IPS-15b (cell line): ENCODE data around the gene CALML6.
"Not testable (repeated sequence)": the region's sequence is repeated elsewhere in the genome, so short reads cannot be mapped to it uniquely, and the experiment has no call there.

ENCODE experiments used
- H3K27me3 ChIP-seq: one replicate; pipeline ENCODE4 v1.6.1; 2013; ENCODE audit warnings: low read length; ENCODE audit not compliant: control insufficient read depth, insufficient read depth
- H3K36me3 ChIP-seq: one replicate; pipeline ENCODE4 v1.6.1; 2013; ENCODE audit warnings: low read length; ENCODE audit not compliant: control insufficient read depth, insufficient read depth
- H3K4me1 ChIP-seq: one replicate; pipeline ENCODE4 v1.6.1; 2013; ENCODE audit warnings: mild to moderate bottlenecking, low read length; ENCODE audit not compliant: control insufficient read depth, insufficient read depth
- H3K4me3 ChIP-seq: one replicate; pipeline ENCODE4 v1.5.1; 2013; ENCODE audit warnings: low read depth, low read length
- H3K9ac ChIP-seq: one replicate; pipeline ENCODE4 v1.6.1; 2013; ENCODE audit warnings: low read depth, mild to moderate bottlenecking, low read length
- H3K9me3 ChIP-seq: one replicate; pipeline ENCODE4 v1.6.1; 2013; ENCODE audit warnings: mild to moderate bottlenecking, low read length; ENCODE audit not compliant: control insufficient read depth, insufficient read depth

The CALML6 gene

GRCh38 chr1:1924849-1925248 lies 9.8 kb downstream of the CALML6 start:
- Histone ChIP-seq H3K27me3 (no peaks in the 10 kb centered on the region), H3K36me3 (no peaks in the 10 kb centered on the region), H3K4me3 (no peak overlapping the region), H3K9ac (no peak overlapping the region), H3K9me3 (no peaks in the 10 kb centered on the region), H3K4me1 (no peaks in the 10 kb centered on the region)

DNA sequence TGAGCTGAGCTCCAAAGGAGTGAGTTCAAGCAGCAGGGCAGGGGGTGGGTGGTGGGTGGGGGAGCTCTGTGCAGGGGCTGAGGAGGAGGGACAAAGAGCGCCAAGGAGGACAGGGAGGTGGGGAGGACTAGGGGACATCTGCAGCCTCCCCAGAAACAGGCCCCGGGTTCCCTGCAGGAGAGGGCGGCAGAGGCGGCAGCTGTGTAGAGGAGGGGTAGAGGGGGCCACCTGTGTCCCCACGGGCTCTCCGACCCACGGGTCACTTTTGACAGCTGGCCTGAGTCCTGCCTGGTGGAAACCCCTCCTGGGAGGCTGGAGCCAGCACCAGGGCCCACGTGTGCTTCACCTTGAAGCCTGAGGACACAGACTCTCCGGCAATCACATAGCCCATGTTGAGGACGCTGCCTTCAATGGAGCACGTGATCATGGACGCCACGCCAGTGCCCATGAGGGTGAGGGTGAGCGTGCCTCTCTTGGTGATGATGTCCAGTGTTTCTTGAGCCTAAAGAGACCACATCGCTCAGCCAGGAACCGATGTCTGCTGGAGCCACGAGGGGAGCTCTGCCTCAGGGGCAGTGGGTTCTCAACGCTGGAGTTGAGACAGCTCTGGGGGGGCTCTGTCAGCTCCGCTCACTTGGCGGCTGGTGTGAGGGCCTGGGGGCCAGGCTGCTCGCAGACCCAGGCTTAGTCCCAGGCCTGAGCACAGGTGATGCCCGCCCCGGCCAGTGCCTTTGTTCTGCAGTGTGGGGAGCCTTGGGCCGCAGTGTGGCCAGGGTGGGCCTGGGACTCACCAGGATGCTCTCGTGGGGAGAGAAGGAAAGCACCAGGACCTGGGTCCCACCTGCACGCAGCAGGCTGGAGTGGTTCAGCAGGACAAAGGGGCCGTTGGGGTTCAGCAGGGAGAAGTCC lies 10.6 kb downstream of the CALML6 start:
- Histone ChIP-seq H3K9me3 (no peaks in the 10 kb centered on the region), H3K4me1 (no peaks in the 10 kb centered on the region), H3K4me3 (no peak overlapping the region), H3K36me3 (no peaks in the 10 kb centered on the region), H3K9ac (no peak overlapping the region), H3K27me3 (no peaks in the 10 kb centered on the region)

- Histone ChIP-seq H3K4me3 (no peak overlapping the region), H3K9me3 (no peaks in the 10 kb centered on the region), H3K27me3 (no peaks in the 10 kb centered on the region), H3K36me3 (no peaks in the 10 kb centered on the region), H3K9ac (no peak overlapping the region), H3K4me1 (no peaks in the 10 kb centered on the region)
Observed at GRCh38 chr1:1926346-1926811, 11.3 kb downstream of the CALML6 start.

GRCh38 chr1:1926886-1927660 lies 12.0 kb downstream of the CALML6 start:
- Histone ChIP-seq H3K36me3 (no peaks in the 10 kb centered on the region), H3K9ac (no peak overlapping the region), H3K4me3 (no peak overlapping the region), H3K4me1 (no peaks in the 10 kb centered on the region), H3K27me3 (no peaks in the 10 kb centered on the region), H3K9me3 (no peaks in the 10 kb centered on the region)

DNA sequence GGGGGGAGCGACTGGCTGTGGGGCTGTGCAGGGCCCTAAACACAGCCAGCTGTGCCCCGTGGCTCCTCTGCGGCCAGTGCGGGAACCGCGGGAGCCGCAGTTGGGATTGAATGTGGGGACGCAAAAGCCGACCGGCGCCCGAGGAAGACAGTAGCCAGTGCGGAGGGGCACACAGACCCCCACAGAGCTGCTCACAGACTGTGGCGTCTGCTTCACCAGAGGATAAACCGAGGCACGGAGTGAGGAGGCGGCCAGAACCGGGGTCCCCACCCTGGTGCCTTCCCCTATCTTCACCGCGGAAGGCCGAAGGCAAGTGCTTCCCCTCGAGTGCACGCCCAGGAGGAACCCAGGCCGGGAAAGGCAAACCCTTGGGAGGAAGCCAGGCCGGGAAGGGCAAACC lies 12.7 kb downstream of the CALML6 start:
- Histone ChIP-seq H3K9me3 (no peaks in the 10 kb centered on the region), H3K36me3 (no peaks in the 10 kb centered on the region), H3K27me3 (no peaks in the 10 kb centered on the region), H3K4me3 (no peak overlapping the region), H3K4me1 (no peaks in the 10 kb centered on the region), H3K9ac (no peak overlapping the region)

DNA sequence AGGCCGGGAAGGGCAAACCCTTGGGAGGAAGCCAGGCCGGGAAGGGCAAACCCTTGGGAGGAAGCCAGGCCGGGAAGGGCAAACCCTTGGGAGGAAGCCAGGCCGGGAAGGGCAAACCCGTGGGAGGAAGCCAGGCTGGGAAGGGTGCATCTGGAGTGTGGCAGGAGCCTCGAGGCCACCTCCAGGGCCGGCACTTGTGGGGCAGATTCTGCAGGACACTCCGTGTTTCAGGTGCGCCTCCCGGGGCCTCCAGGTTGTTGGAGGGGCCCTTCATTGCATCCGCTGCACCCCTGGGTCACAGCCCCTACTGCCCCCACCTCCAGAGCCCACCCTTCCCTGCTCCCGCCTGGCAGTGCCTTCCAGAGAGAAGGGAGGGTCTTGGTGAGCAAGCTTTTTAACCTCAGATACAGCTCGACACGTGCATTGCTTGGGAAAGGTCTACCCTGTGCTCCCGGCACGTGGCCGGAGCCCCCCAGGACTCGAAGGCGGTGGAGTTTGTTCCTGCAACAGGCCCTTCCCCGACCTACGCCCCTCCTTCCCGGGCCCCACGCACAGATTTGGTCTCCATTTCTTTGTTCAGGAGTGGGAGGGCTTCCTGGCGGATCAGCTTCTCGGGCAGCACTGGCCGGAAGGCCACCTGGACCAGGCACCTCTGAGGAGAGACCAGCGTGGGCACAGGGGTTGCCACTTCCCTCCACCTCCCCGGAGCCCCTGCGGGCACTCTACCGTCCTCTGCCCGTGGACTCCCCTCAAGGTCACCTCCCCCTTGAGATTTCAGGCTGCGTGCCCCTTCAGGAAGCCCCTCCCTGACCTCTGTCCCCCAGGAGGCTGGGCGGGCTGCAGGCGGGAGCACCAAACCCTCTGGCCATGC lies 13.4 kb downstream of the CALML6 start:
- Histone ChIP-seq H3K9ac (no peak overlapping the region), H3K27me3 (no peaks in the 10 kb centered on the region), H3K36me3 (no peaks in the 10 kb centered on the region), H3K9me3 (no peaks in the 10 kb centered on the region), H3K4me3 (no peak overlapping the region), H3K4me1 (no peaks in the 10 kb centered on the region)

DNA sequence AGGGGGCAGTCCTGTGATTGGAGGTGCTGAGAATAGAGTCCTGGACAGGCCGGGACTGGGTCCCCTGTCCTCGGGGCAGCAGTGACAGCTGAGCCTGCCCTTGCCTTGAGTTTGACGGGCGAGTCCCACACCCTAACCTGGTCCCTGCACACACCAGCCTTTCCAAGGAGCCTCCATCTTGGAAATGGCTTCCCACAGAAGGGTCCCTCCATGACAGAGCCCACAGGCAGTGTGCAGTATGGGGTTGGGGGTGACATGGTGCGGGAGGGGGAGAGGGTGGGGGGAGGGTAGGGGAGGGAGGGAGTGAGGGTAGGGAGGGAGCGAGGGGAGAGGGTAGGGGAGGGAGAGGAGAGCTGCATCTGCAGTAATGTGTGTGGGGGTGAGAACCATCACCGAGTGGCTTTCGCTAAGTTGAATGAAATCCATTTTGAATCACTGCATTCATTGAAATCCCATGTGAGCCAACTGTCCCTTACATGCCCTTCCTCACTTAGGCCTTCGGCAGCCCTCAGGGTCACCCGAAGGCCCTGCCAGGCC lies 14.1 kb downstream of the CALML6 start:
- Histone ChIP-seq H3K27me3 (no peaks in the 10 kb centered on the region), H3K9me3 (no peaks in the 10 kb centered on the region), H3K4me1 (no peaks in the 10 kb centered on the region), H3K4me3 (no peak overlapping the region), H3K9ac (no peak overlapping the region), H3K36me3 (no peaks in the 10 kb centered on the region)

- Histone ChIP-seq H3K27me3 (no peaks in the 10 kb centered on the region), H3K9me3 (peaks cover 3% of the 10 kb centered on the region), H3K4me1 (no peaks in the 10 kb centered on the region), H3K4me3 (no peak overlapping the region), H3K36me3 (no peaks in the 10 kb centered on the region), H3K9ac (no peak overlapping the region)
Observed at GRCh38 chr1:1929639-1930545, 14.8 kb downstream of the CALML6 start.

- not testable (repeated sequence) for H3K4me1 ChIP-seq, H3K4me3 ChIP-seq, H3K27me3 ChIP-seq, H3K9ac ChIP-seq, H3K9me3 ChIP-seq, H3K36me3 ChIP-seq
Observed at GRCh38 chr1:1934848-1935247, 19.8 kb downstream of the CALML6 start.

DNA sequence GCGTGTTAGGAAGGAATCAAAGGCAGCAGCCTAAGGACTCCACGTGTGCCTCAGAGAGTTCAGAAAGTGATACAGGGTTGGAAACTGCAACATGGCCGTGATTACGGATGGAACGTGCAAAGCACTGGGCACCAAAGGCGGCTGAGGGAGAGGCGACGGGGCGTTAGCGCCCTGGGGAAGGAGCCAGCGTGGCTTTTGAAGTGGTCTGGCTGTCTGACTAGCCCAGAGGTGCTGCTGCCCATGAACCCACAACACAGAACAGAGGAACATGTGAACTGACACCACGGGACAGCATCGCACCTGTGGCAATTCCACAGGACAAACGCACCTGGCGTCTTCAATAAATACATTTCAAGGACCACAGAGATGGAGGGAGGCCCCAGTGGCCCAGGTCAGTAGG lies 22.0 kb downstream of the CALML6 start:
- no peaks in the 10 kb centered on the region for H3K4me1 ChIP-seq
- H3K27me3 ChIP-seq: no peaks in the 10 kb centered on the region
- H3K36me3 ChIP-seq: no peaks in the 10 kb centered on the region
- no peak overlapping the region for H3K9ac ChIP-seq
- H3K4me3 ChIP-seq: no peak overlapping the region
- H3K9me3 ChIP-seq: peaks cover 3% of the 10 kb centered on the region
